H9 (cell line): Measurements from ENCODE around the gene CCDC175. TPM values are rescaled to one million over a fixed set of nuclear protein-coding genes. Genes with fewer than 3 reads are reported as not detected.

Experiments used
- DNase-seq: peaks from one replicate; pipeline ENCODE4 v3.0.0-alpha.2; 2017
- H2AFZ ChIP-seq: one replicate; pipeline ENCODE4 v1.6.1; 2013; ENCODE audit warnings: mild to moderate bottlenecking, low read length, control low read depth, moderate library complexity
- H2AK5ac ChIP-seq: 2 replicates; pipeline ENCODE4 v1.6.1; 2013; ENCODE audit warnings: low read length, control low read depth, mixed read lengths; ENCODE audit not compliant: insufficient read length
- H2BK120ac ChIP-seq: one replicate; pipeline ENCODE4 v1.6.1; 2013; ENCODE audit warnings: low read depth, mild to moderate bottlenecking, low read length, control low read depth, inconsistent platforms; ENCODE audit not compliant: poor library complexity, severe bottlenecking
- H2BK12ac ChIP-seq: 2 replicates; pipeline ENCODE4 v1.6.1; 2013; ENCODE audit warnings: low read length, control low read depth, mixed read lengths, low read depth; ENCODE audit not compliant: insufficient read length
- H2BK15ac ChIP-seq: 2 replicates; pipeline ENCODE4 v1.6.1; 2013; ENCODE audit warnings: low read depth, low read length, control low read depth
- H2BK20ac ChIP-seq: one replicate; pipeline ENCODE4 v1.6.1; 2013; ENCODE audit warnings: low read depth, mild to moderate bottlenecking, low read length, control low read depth, inconsistent platforms; ENCODE audit not compliant: poor library complexity, severe bottlenecking
- H2BK5ac ChIP-seq: 2 replicates; pipeline ENCODE4 v1.6.1; 2013; ENCODE audit warnings: low read length, control low read depth, mixed read lengths; ENCODE audit not compliant: insufficient read length
- H3K14ac ChIP-seq: 2 replicates; pipeline ENCODE4 v1.6.1; 2013; ENCODE audit warnings: low read length, control low read depth; ENCODE audit not compliant: insufficient read depth
- H3K18ac ChIP-seq: 2 replicates; pipeline ENCODE4 v1.6.1; 2013; ENCODE audit warnings: low read depth, mild to moderate bottlenecking, mixed read lengths, low read length, control low read depth; ENCODE audit not compliant: insufficient read length
- H3K23ac ChIP-seq: 2 replicates; pipeline ENCODE4 v1.6.1; 2013; ENCODE audit warnings: low read length, control low read depth, mixed read lengths, low read depth; ENCODE audit not compliant: insufficient read length
- H3K23me2 ChIP-seq: 2 replicates; pipeline ENCODE4 v1.6.1; 2013; ENCODE audit warnings: low read depth, mild to moderate bottlenecking, mixed read lengths, low read length, control low read depth; ENCODE audit not compliant: insufficient read length, poor library complexity, severe bottlenecking
- H3K27ac ChIP-seq: 2 replicates; pipeline ENCODE4 v1.5.1; 2013; ENCODE audit warnings: low read length, control low read depth, mixed read lengths, low read depth; ENCODE audit not compliant: insufficient read length
- H3K27me3 ChIP-seq: 2 replicates; pipeline ENCODE4 v1.6.1; 2013; ENCODE audit warnings: low read length, control low read depth, inconsistent platforms; ENCODE audit not compliant: insufficient read depth
- H3K4ac ChIP-seq: 2 replicates; pipeline ENCODE4 v1.6.1; 2013; ENCODE audit warnings: low read depth, mild to moderate bottlenecking, control low read depth, inconsistent platforms, low read length, moderate library complexity
- H3K4me1 ChIP-seq: 2 replicates; pipeline ENCODE4 v1.6.1; 2013; ENCODE audit warnings: low read length, control low read depth, inconsistent platforms; ENCODE audit not compliant: insufficient read depth
- H3K4me2 ChIP-seq: 2 replicates; pipeline ENCODE4 v1.6.1; 2013; ENCODE audit warnings: low read length, control low read depth, mixed read lengths; ENCODE audit not compliant: insufficient read length, insufficient read depth
- H3K56ac ChIP-seq: 2 replicates; pipeline ENCODE4 v1.6.1; 2013; ENCODE audit warnings: low read depth, mild to moderate bottlenecking, mixed read lengths, low read length, control low read depth; ENCODE audit not compliant: insufficient read length
- H3K79me1 ChIP-seq: 2 replicates; pipeline ENCODE4 v1.6.1; 2013; ENCODE audit warnings: low read depth, mild to moderate bottlenecking, moderate library complexity, low read length, control low read depth, inconsistent platforms; ENCODE audit not compliant: insufficient read depth, poor library complexity, severe bottlenecking
- H3K79me2 ChIP-seq: 2 replicates; pipeline ENCODE4 v1.6.1; 2013; ENCODE audit warnings: low read length, control low read depth, inconsistent platforms; ENCODE audit not compliant: insufficient read depth
- H3K9ac ChIP-seq: 2 replicates; pipeline ENCODE4 v1.6.1; 2013; ENCODE audit warnings: low read length, control low read depth, mixed read lengths; ENCODE audit not compliant: insufficient read length; ENCODE audit errors: extremely low read depth
- H3K9me3 ChIP-seq: one replicate; pipeline ENCODE4 v1.6.1; 2013; ENCODE audit warnings: low read depth, low read length, inconsistent platforms; ENCODE audit not compliant: control insufficient read depth
- H3T11ph ChIP-seq: one replicate; pipeline ENCODE4 v1.6.1; 2013; ENCODE audit warnings: mild to moderate bottlenecking, low read length, control low read depth, inconsistent platforms
- H4K20me1 ChIP-seq: one replicate; pipeline ENCODE4 v1.6.1; 2013; ENCODE audit not compliant: control insufficient read depth, insufficient read length, insufficient read depth
- H4K5ac ChIP-seq: 2 replicates; pipeline ENCODE4 v1.6.1; 2013; ENCODE audit warnings: low read depth, mild to moderate bottlenecking, mixed read lengths, low read length, control low read depth; ENCODE audit not compliant: insufficient read length
- H4K8ac ChIP-seq: replicated peaks from 2 replicates; pipeline ENCODE4 v1.6.1; 2013; ENCODE audit warnings: low read length, control low read depth, mixed read lengths, low read depth; ENCODE audit not compliant: insufficient read length
- H4K91ac ChIP-seq: 2 replicates; pipeline ENCODE4 v1.6.1; 2013; ENCODE audit warnings: low read depth, mild to moderate bottlenecking, moderate library complexity, mixed read lengths, low read length, control low read depth; ENCODE audit not compliant: insufficient read length
- H3K27ac Mint-ChIP-seq, 3 experiments: 2 replicates in 2 of 3; 3 replicates in 1 of 3; pipeline ENCODE4 v1.8.0; 2020 to 2021; ENCODE audit warnings: mixed read lengths in 3 of 3, mild to moderate bottlenecking in 1 of 3, moderate library complexity in 1 of 3
- H3K27me3 Mint-ChIP-seq: 2 replicates; pipeline ENCODE4 v1.8.0; 2021; ENCODE audit warnings: low read depth, mild to moderate bottlenecking, moderate library complexity, mixed read lengths
- H3K36me3 Mint-ChIP-seq, 3 experiments: 2 replicates in 2 of 3; 3 replicates in 1 of 3; pipeline ENCODE4 v1.8.0; 2020 to 2021; ENCODE audit warnings: low read depth in 3 of 3, mixed read lengths in 3 of 3; ENCODE audit not compliant: insufficient read depth in 1 of 3
- H3K4me1 Mint-ChIP-seq, 2 experiments: 2 replicates each; pipeline ENCODE4 v1.8.0; 2020; ENCODE audit warnings: mixed read lengths in 2 of 2
- H3K4me3 Mint-ChIP-seq, 2 experiments: 2 replicates in 1 of 2; 3 replicates in 1 of 2; pipeline ENCODE4 v1.8.0; 2020 to 2021; ENCODE audit warnings: mild to moderate bottlenecking in 2 of 2, mixed read lengths in 2 of 2, moderate library complexity in 1 of 2
- H3K9me3 Mint-ChIP-seq, 2 experiments: 2 replicates in 1 of 2; 3 replicates in 1 of 2; pipeline ENCODE4 v1.8.0; 2020; ENCODE audit warnings: mild to moderate bottlenecking in 2 of 2, mixed read lengths in 2 of 2, moderate library complexity in 1 of 2
- WGBS: extraction: QIAGEN DNeasy Blood & Tissue Kit; methylation state at CpG from one replicate; pipeline ENCODE4 v1.1.7; 2013; ENCODE audit warnings: missing lambda C conversion rate, low lambda C conversion rate, mixed read lengths; ENCODE audit not compliant: insufficient read length; ENCODE audit errors: extremely low coverage; 5-methylcytosine and 5-hydroxymethylcytosine counted together
- total RNA-seq: library from RNA; stranded (reverse); gene quantifications from 2 replicates; pipeline ENCODE4 v1.2.1, GENCODE V29; 2021
- TF ChIP-seq, protein P1 (sequence below): fragments of 200-600 bp; sonication (generic); conservative IDR thresholded peaks from 3 replicates; pipeline ENCODE4 v1.8.0; 2021; ENCODE audit warnings: antibody characterized with exemption, mild to moderate bottlenecking

Gene CCDC175
- total RNA-seq, 1 experiment from 2014 or later = 0.09 TPM

DNA sequence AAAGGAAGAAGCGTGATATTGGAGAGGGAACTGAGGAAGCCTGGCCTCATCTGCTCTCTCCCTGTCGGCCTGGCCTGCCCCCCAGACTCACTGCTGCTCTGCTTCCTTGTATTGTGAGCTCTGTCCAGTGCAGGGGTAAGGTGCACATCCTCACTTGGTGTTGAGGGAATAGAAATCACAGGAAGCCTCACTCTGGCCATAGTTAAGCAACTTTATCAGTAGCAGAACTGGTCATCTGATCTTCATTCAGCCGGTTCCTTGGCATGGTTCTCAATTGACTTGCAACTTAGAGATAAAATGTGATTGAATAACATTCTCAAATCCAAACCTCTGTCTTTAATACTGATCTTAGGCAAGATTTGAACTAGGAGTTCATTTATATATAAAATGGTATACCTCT lies 11.5 kb upstream of the CCDC175 start:
- TF ChIP-seq, protein P1, sequence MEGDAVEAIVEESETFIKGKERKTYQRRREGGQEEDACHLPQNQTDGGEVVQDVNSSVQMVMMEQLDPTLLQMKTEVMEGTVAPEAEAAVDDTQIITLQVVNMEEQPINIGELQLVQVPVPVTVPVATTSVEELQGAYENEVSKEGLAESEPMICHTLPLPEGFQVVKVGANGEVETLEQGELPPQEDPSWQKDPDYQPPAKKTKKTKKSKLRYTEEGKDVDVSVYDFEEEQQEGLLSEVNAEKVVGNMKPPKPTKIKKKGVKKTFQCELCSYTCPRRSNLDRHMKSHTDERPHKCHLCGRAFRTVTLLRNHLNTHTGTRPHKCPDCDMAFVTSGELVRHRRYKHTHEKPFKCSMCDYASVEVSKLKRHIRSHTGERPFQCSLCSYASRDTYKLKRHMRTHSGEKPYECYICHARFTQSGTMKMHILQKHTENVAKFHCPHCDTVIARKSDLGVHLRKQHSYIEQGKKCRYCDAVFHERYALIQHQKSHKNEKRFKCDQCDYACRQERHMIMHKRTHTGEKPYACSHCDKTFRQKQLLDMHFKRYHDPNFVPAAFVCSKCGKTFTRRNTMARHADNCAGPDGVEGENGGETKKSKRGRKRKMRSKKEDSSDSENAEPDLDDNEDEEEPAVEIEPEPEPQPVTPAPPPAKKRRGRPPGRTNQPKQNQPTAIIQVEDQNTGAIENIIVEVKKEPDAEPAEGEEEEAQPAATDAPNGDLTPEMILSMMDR = no peak
- H3K18ac ChIP-seq = no peak overlapping the region
- H3K27me3 ChIP-seq = no peaks in the 10 kb centered on the region
- H4K5ac ChIP-seq = no peak overlapping the region
- H4K20me1 ChIP-seq = no peaks in the 10 kb centered on the region
- no peak overlapping the region for H3K56ac ChIP-seq
- H3K9me3 ChIP-seq = no peaks in the 10 kb centered on the region
- Mint-ChIP-seq H3K36me3 (no peaks in the 10 kb centered on the region; a peak in 1 of 7 replicates), H3K4me3 (no peak overlapping the region), H3K27ac (no peak overlapping the region), H3K4me1 (peaks cover 0 to 3% of the 10 kb centered on the region in 2 experiments; a peak in 3 of 4 replicates), H3K9me3 (no peaks in the 10 kb centered on the region; a peak in 2 of 5 replicates), H3K27me3 (no peaks in the 10 kb centered on the region)
- H3K27ac ChIP-seq = no peak overlapping the region
- H3K4ac ChIP-seq = no peak overlapping the region
- H3K4me1 ChIP-seq = no peaks in the 10 kb centered on the region; the same call in 1 of the 2 replicates
- no peak overlapping the region for H2AK5ac ChIP-seq
- no peak overlapping the region for H4K91ac ChIP-seq
- H3T11ph ChIP-seq = no peak overlapping the region
- no peak overlapping the region for H3K23ac ChIP-seq
- H2BK120ac ChIP-seq = no peak overlapping the region
- no peak overlapping the region for H2BK12ac ChIP-seq
- H3K14ac ChIP-seq = no peak overlapping the region
- H2AFZ ChIP-seq = no peak overlapping the region
- H3K9ac ChIP-seq = no peak overlapping the region
- no peaks in the 10 kb centered on the region for H3K23me2 ChIP-seq
- H4K8ac ChIP-seq = no peak overlapping the region
- no peak overlapping the region for H2BK15ac ChIP-seq
- no peak for DNase-seq
- H3K79me2 ChIP-seq = no peaks in the 10 kb centered on the region
- no peak overlapping the region for H3K4me2 ChIP-seq
- H2BK5ac ChIP-seq = no peak overlapping the region
- no CpG with 5 or more reads among the region's 3 CpGs for WGBS
- no peaks in the 10 kb centered on the region for H3K79me1 ChIP-seq
- no peak overlapping the region for H2BK20ac ChIP-seq
